HS-5 (cell line): ENCODE measurements around the gene GDF11.
A peak's percentile ranks its signal among the peaks of the same experiment; 100 is the strongest.

Source experiments
- DNase-seq: peaks from one replicate; pipeline ENCODE4 v3.0.0-alpha.2; 2012; ENCODE audit warnings: low read depth

The GDF11 gene

DNA sequence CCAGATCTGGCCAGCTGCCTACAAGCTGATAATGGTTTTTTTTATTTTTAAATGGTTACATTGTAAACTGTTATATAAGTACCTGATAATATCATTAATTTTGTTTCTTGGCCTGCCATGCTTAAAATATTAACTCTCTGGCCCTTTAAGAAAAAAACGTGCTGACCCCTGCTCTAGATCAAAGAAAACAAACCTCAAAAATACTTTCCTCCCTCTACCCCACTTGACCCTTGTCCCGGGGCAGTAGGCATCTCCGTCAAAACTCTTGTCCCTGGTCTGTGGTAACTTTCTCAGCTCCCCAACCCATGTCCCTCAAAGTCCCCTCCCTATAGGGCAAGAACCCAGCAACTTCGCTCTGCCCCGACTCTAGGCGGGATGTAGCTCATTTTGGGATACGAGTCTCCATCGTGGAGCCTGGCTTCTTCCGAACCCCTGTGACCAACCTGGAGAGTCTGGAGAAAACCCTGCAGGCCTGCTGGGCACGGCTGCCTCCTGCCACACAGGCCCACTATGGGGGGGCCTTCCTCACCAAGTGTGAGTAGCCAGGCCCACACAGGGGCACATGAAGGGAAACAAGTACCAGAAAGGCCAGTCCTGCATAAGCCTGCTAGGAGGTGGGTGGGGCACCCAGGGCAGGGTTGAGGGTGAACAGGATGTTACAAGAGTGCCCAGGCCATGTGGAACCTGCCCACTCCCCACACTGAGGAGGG lies 19.3 kb upstream of the GDF11 start:
- no peak for DNase-seq

GRCh38 chr12:55724226-55724939 lies 18.5 kb upstream of the GDF11 start:
- DNase-seq = no peak

DNA sequence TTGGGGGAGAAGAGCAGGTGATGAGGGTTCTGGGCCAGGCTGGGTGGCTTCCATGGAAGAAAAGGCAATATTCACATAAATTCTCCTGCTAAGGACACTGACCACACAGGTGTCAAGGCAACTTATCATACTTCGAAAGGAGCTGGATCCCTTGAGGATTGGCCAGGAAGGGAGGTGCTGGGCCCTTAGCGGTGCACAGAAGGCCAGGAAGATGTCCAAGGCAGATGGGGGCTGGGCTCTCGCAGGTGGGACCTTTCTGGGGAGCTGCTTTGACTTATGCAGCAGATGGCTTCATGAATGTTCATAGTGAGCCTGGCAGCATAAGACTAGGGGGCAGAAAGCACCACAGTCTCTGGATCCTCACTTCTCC lies 18.0 kb upstream of the GDF11 start:
- no peak for DNase-seq

GRCh38 chr12:55725556-55725955 lies 17.4 kb upstream of the GDF11 start:
- no peak for DNase-seq

- no peak for DNase-seq
Observed at GRCh38 chr12:55726971-55727370, 16.0 kb upstream of the GDF11 start.

DNA sequence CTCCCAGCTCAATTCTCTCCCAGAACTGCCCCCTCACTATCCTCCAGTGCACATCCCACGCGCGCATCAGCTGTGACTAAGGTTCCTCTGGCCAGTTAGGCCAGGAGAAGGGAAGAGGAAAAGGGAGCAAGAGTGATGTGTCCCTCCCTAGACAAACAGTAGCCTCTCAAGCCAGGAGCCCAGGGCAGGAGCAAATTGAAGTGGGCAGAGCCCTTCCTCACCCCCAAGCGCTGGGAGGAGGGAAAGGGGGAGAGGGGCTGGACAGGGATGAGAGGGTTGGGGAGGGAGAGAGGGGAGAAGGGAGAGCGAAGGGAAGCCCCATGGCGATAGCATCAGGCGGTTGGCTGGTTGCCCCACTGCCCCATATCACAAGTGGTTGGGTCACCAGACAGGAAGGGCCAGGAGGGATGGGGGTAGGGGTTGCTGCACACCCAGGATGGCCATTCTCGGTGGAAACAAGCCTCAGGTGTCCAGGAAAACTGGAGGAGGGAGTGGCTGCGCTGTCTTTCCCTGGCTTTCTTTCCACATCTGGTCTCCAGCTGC lies 15.2 kb upstream of the GDF11 start:
- DNase-seq = no peak

- DNase-seq = no peak
Observed at GRCh38 chr12:55728186-55728938, 14.6 kb upstream of the GDF11 start.

- peak; percentile 88 for DNase-seq
Observed at GRCh38 chr12:55728939-55729818, 13.7 kb upstream of the GDF11 start, which contains the start of gene CD63. Gene CD63 (minus strand): TSS chr12:55729009. CDS start chr12:55728341, 668 bp downstream.

DNA sequence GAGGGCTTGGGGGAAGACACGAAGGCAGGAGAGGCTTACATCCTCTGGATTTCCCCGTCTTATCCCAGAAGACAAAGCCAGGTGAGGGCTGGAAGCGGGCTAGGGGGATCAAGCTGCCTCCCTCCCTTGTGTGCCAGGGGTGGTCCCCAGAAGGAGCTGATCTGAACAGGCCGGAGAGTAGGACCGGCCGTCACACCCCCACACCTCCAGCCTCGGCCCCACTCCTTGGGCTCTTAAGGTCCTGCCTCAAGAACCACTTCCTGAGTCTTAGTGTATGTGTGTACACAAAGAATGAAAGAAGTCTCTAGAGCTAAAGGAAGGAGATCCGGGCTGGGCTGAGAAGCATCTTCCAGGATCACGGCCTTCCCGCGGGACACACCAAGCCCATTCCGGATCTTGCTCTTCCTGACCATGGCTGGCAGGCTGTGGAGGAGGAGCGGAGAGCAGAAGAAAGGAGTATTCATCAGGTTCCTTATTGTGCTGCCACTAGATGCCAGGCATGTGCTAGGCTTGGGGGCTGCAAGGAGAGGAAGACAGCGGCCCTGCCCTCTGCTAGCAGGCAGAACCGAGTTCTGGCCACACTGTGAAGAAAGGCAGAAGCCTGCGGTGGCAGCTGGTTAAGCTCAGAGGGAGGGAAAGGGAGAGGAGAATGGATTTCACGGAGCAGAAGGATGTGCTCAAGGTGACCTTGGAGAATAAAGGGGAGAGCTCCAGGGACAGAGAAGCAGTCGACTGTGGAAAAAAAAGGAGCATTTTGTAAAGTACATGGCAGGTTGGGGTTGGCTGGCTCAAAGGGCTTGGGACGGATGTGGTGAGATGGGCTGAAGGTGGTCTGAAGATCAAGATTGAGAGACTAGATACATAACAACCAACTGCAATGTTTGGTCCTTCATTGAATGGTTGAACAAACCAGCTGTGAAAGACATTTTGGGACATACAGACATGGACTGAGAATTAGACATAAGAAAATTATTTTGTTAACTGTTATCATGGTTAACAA lies 12.8 kb upstream of the GDF11 start:
- no peak for DNase-seq

DNA sequence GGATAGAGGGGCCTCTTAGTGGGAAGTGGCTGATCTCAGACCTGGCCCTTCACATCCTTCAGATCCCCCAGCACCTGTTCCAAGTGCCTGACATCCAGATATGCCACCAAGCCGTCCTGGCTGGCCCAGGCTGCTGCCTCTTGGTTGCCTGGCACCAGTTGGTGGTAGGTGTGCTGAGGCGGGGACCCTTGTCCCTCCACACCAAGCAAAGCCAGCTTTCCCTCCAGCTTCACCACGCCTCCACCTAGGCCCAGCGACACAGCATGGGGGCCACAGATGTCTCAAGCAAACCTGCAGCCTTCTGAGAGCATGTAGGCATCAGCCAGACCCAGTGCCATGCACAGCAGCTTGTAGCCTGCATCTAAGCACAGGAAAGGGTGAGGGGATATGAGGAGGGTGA lies 10.6 kb upstream of the GDF11 start:
- DNase-seq = no peak

GRCh38 chr12:55733021-55733555 lies 9.8 kb upstream of the GDF11 start:
- no peak for DNase-seq

DNA sequence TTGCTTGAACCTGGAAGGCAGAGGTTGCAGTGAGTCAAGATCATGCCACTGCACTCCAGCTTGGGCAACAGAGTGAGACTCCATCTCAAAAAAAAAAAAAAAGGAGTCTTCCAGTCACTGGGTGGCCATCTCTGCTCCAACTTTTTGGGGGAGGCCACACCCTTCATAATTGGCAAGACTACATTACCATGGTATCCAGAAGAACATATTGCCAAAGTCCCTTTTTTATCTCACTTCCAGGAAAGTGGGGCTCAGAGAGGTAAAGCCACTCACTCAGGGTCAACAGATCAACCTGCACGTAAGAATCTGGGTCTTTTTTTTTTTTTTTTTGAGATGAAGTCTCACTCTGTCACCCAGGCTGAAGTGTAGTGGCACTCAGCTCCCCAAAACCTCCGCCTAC lies 9.1 kb upstream of the GDF11 start:
- DNase-seq = no peak

DNA sequence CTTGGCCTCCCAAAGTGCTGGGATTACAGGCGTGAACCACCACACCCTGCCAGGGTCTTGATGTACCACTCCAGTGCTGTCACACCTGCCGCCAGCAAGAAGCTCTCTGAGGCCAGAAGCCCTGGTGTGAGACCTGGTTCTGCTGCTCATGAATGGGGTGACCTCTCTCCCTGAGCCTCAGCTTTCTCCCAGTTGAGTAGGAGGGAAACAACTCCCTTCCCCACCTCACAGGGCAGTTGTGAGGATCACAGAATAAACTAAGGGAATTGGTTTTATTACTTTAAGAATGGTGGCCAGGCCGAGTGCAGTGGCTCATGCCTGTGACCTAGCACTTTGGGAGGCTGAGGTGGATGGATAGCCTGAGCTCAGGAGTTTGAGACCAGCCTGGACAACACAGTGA lies 8.3 kb upstream of the GDF11 start:
- no peak for DNase-seq

DNA sequence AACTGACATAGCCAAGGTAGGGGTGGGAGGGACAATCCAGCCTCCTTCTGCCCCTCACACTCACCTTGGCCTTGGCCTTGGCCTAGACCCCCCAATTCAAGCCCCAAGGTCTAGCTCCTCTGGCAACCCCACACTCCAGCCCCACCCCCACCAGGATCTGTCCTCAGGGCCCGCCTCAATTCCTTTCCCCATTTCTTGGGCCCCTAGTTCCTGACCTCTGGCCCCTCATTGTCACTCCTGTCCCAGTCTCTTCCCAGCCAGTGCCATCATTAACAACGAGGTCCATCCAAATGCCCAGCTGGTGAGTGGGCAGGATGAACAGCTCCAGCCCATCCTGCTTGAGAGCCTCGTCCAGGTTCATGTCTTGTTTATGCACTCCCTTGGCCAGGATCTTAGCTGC lies 6.8 kb upstream of the GDF11 start:
- DNase-seq = no peak

DNA sequence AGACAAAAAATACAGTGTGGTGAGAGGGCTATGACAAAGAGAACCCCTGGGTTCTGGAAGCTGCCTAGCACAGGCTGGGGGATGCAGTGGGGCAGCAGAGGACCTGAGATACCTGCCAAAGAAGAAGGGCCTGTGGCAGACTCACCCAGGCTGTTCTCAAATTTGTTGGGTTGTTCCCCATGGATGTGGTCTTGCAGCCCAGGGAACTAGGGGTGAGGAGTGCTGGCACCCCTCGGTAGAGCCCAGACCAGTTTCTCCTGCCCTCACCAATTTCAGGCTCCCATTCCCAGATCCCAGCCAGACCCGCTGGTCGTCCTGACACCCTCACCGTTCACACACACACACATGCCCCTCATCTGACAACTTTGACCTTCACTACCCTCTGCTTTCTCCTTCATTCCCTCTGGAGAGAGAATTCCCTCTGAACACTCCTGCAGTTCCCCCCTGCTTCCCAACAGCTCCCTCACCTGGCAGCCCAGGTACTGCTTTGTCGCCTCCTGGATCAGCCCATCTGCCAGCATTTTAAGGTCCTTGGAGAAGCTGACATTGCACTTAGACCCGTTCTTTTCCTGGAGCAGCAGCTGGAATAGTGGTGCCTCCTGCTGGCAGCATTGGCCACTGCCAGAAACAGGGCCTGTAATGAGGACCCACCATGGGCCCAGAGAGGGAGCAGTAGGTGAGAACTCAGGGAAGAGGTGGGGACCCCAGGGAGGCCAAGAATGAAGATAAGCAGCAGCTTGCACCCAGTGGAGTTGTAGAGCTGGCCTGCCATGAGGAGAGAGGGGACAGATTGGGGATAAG lies 5.9 kb upstream of the GDF11 start:
- no peak for DNase-seq

GRCh38 chr12:55737581-55738122 lies 5.3 kb upstream of the GDF11 start:
- DNase-seq = no peak

DNA sequence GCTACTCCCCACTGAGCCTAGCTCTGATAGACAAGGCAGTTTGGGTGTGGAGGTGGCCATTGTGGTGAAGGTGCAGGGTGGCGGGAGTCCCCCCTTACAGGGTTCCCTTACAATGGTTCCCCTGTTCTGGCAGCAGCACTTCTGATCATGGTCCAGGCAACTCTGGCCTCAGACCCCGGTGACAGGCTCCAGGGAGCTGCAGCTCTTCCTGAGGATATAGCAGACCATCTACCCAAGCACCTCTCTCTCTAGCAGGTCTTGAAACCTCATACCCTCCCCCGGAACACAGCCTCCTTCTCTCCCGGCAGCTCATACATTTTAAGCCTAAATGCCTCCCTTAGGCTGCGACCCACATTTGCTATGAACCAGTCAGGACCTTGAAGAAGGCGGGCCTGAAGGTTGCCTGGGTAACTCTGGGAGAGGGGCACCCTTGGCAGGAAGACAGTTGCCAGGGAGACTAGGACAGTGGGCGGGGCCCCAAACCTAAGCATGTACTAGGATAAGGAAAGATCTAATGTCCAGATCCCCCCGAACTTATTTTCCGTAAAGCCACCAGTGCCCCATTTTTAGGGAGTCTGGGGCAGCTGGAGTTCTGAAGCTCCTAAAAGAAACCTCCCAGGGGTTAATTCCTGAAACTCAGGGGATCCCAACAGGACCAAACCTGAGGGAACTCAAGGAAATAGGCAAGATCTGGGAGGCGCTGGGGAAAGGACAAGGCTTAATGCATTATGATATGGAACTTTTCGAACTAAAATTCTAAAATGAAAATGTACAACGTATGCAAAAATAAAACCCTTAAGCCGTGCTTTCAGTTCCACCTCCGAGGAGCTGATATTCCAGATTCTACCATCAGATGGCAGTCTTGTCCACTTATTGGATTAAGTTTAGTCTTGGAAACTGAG lies 4.5 kb upstream of the GDF11 start:
- DNase-seq = no peak

- no peak for DNase-seq
Observed at GRCh38 chr12:55739025-55739378, 3.9 kb upstream of the GDF11 start.
